ENCODE data around the gene MATCAP1. TPM values are rescaled to one million over a fixed set of nuclear protein-coding genes. Genes with fewer than 3 reads are reported as not detected.

Gene MATCAP1
- 10 to 100 TPM; 11.9 to 31.6 TPM for total RNA-seq

GRCh38 chr16:67183627-67184452 lies at the start of gene MATCAP1:
Gene MATCAP1 (minus strand): TSS chr16:67183963. CDS start chr16:67180610, 3,353 bp downstream.
- peak within 1 kb of the TSS; percentile 49 to 68 for H3K4me3 ChIP-seq
- intact Hi-C loops (cut with DNase I) = loop anchor here (10.0 kb wide), 1 partner anchor 209 kb away; no protein-coding TSS in a partner anchor
- H3K27ac ChIP-seq = peak within 1 kb of the TSS; percentile 92 to 96 (median 96)
- no peaks in the 10 kb centered on the region for H3K36me3 ChIP-seq (replicated peaks in 1 of 2; ENCODE audit: insufficient read depth in 1 of 2, low read depth in 2 of 2)
- ATAC-seq = peak; percentile 93
- WGBS, 2 donors = 0% methylated on average over 4 to 69 of the region's 77 CpGs
- H3K9me3 ChIP-seq = no peaks in the 10 kb centered on the region
- TF ChIP-seq CTCF (IDR thresholded peaks at IDR 0.05) = peak in 2 of 7 experiments; percentile 1 to 13
- TF ChIP-seq POLR2A (IDR thresholded peaks at IDR 0.05) = peak; percentile 44 to 71 (median 71)
- peaks cover 30% of the 10 kb centered on the region for H3K4me1 ChIP-seq
- DNase-seq = peak; percentile 92 to 98 (median 96)
- no peaks in the 10 kb centered on the region for H3K27me3 ChIP-seq

GRCh38 chr16:67230809-67231660 lies 47.3 kb upstream of the MATCAP1 start:
- ATAC-seq (no peak), DNase-seq (no peak)
- H3K27me3 ChIP-seq = no peaks in the 10 kb centered on the region
- no peak for TF ChIP-seq POLR2A (IDR thresholded peaks at IDR 0.05)
- no peak for TF ChIP-seq CTCF (IDR thresholded peaks at IDR 0.05)
- intact Hi-C loops (cut with DNase I) = no loop called here
- peaks cover 16% of the 10 kb centered on the region for H3K4me1 ChIP-seq
- WGBS, 2 donors = 70 to 72% methylated on average over 6 to 12 of the region's 12 CpGs
- no peak overlapping the region for H3K4me3 ChIP-seq
- H3K36me3 ChIP-seq (replicated peaks in 1 of 2; ENCODE audit: insufficient read depth in 1 of 2, low read depth in 2 of 2) = peaks cover 0 to 18% of the 10 kb centered on the region in 2 donors
- H3K27ac ChIP-seq = no peak overlapping the region
- H3K9me3 ChIP-seq = no peaks in the 10 kb centered on the region

GRCh38 chr16:67229906-67230808 lies 46.4 kb upstream of the MATCAP1 start:
- Histone ChIP-seq H3K9me3 (no peaks in the 10 kb centered on the region), H3K36me3 (replicated peaks in 1 of 2; ENCODE audit: insufficient read depth in 1 of 2, low read depth in 2 of 2) (peaks cover 0 to 15% of the 10 kb centered on the region in 2 donors), H3K4me1 (peaks cover 25% of the 10 kb centered on the region), H3K4me3 (no peak overlapping the region), H3K27me3 (no peaks in the 10 kb centered on the region), H3K27ac (no peak overlapping the region)
- intact Hi-C loops (cut with DNase I) = no loop called here
- TF ChIP-seq CTCF (IDR thresholded peaks at IDR 0.05) (no peak), POLR2A (IDR thresholded peaks at IDR 0.05) (no peak)
- 91% methylated on average over 20 to 31 of the region's 32 CpGs for WGBS, 2 donors
- DNase-seq (no peak), ATAC-seq (no peak)

- no peak for ATAC-seq
- intact Hi-C loops (cut with DNase I) = no loop called here
- Histone ChIP-seq H3K4me1 (peaks cover 25% of the 10 kb centered on the region), H3K36me3 (replicated peaks in 1 of 2; ENCODE audit: insufficient read depth in 1 of 2, low read depth in 2 of 2) (peaks cover 0 to 14% of the 10 kb centered on the region in 2 donors), H3K27ac (no peak overlapping the region), H3K4me3 (no peak overlapping the region), H3K9me3 (no peaks in the 10 kb centered on the region), H3K27me3 (no peaks in the 10 kb centered on the region)
- 80 to 81% methylated on average over 7 to 9 of the region's 9 CpGs for WGBS, 2 donors
- DNase-seq = no peak
- TF ChIP-seq CTCF (IDR thresholded peaks at IDR 0.05) = no peak
Measured at GRCh38 chr16:67228905-67229304, 45.1 kb upstream of the MATCAP1 start.

All from body of pancreas (tissue), 4 donors.